Lower leg skin (tissue), 4 donors: ENCODE results near the gene RBL1. TPM values are rescaled to one million over a fixed set of nuclear protein-coding genes. Genes with fewer than 3 reads are reported as not detected.
"Not testable (repeated sequence)": the region's sequence is repeated elsewhere in the genome, so short reads cannot be mapped to it uniquely, and the experiment has no call there.

ENCODE experiments used
- DNase-seq, 2 donors: peaks; one replicate each; pipeline ENCODE4 v3.0.0-alpha.2; 2019; ENCODE audit warnings: low spot score in 2 of 2
- H3K4me3 ChIP-seq: fragments of 200-600 bp; sonication (generic); 2 replicates; pipeline ENCODE4 v1.5.1; 2017; ENCODE audit warnings: mild to moderate bottlenecking, low read depth; ENCODE audit not compliant: poor library complexity, severe bottlenecking
- CTCF ChIP-seq, 3 donors: fragments of 450-650 bp; IDR thresholded peaks; one replicate each; pipeline ENCODE4 v1.5.1; 2016; ENCODE audit warnings: antibody characterized with exemption in 3 of 3, mild to moderate bottlenecking in 3 of 3, moderate library complexity in 2 of 3
- POLR2A ChIP-seq, 2 donors: fragments of 450-650 bp; IDR thresholded peaks; one replicate each; pipeline ENCODE4 v1.6.1; 2016 to 2017; ENCODE audit warnings: antibody characterized with exemption in 2 of 2, mild to moderate bottlenecking in 1 of 2, moderate library complexity in 1 of 2
- WGBS, 2 donors: methylation state at CpG; one replicate each; pipeline ENCODE4 v1.1.5; 2018; 5-methylcytosine and 5-hydroxymethylcytosine counted together
- intact Hi-C: fragments of 100-400 bp; cut with DNase I; formaldehyde crosslinking; loops from one replicate; pipeline ENCODE4 v1.15.0; 2023; ENCODE audit warnings: low total_unique reads
- total RNA-seq, 4 donors: library from RNA; depleted of rRNA; stranded (reverse); fragments of >200 nt; gene quantifications; one replicate each; pipeline ENCODE4 v1.1.0, GENCODE V29; 2016

RBL1 gene
- total RNA-seq, 4 donors from 2014 or later, result 3.4 to 5.3 (median 4.8) TPM

- intact Hi-C loops, result no loop called here
- no peak overlapping the region for H3K4me3 ChIP-seq
- DNase-seq, result no peak
- TF ChIP-seq POLR2A (IDR thresholded peaks at IDR 0.05) (no peak), CTCF (IDR thresholded peaks at IDR 0.05) (no peak)
Measured at GRCh38 chr20:37007898-37008649, 87.7 kb downstream of the RBL1 start.

- 80 to 82% methylated on average over 11 of the region's 11 CpGs for WGBS, 2 donors
- DNase-seq, intact Hi-C loops, H3K4me3 ChIP-seq: not testable (repeated sequence)
Measured at GRCh38 chr20:37005062-37005942, 90.5 kb downstream of the RBL1 start.

GRCh38 chr20:37001634-37002033, 94.2 kb downstream of the RBL1 start:
- DNase-seq, intact Hi-C loops, H3K4me3 ChIP-seq: not testable (repeated sequence)
- WGBS, 2 donors, result 94 to 95% methylated on average over 2 of the region's 2 CpGs

GRCh38 chr20:37000171-37000570, 95.6 kb downstream of the RBL1 start:
- intact Hi-C loops, H3K4me3 ChIP-seq: not testable (repeated sequence)
- WGBS, 2 donors, result 94% methylated on average over 9 of the region's 26 CpGs; no CpG with 5 or more reads in 1 of the 2 donors
- peak in 1 of 2 donors; percentile 13 for DNase-seq

- no peak overlapping the region for H3K4me3 ChIP-seq
- WGBS, 2 donors, result 85 to 87% methylated on average over 7 of the region's 7 CpGs
- DNase-seq, result no peak
- TF ChIP-seq POLR2A (IDR thresholded peaks at IDR 0.05) (no peak), CTCF (IDR thresholded peaks at IDR 0.05) (no peak)
- intact Hi-C loops, result no loop called here
Measured at GRCh38 chr20:36998652-36999051, 97.1 kb downstream of the RBL1 start.

- intact Hi-C loops, result no loop called here
- TF ChIP-seq POLR2A (IDR thresholded peaks at IDR 0.05) (no peak), CTCF (IDR thresholded peaks at IDR 0.05) (no peak)
- no peak overlapping the region for H3K4me3 ChIP-seq
- DNase-seq, result no peak
- WGBS, 2 donors, result 62 to 64% methylated on average over 1 of the region's 1 CpG
Measured at GRCh38 chr20:36997121-36997520, 98.7 kb downstream of the RBL1 start.

- 91 to 95% methylated on average over 4 of the region's 4 CpGs for WGBS, 2 donors
- H3K4me3 ChIP-seq, DNase-seq, intact Hi-C loops: not testable (repeated sequence)
Measured at GRCh38 chr20:36994221-36994620, 101.6 kb downstream of the RBL1 start.
